HG02970 (cell line): ENCODE results near the gene RCAN1.

Experiments used
- ATAC-seq: cut with Tn5 transposase; IDR thresholded peaks from one replicate; pipeline ENCODE4 v1.9.1; 2021; ENCODE audit warnings: mild to moderate bottlenecking, moderate library complexity, moderate number of reproducible peaks; ENCODE audit not compliant: unreplicated experiment, low FRiP score

The RCAN1 gene

GRCh38 chr21:34602061-34602460 is 12.9 kb downstream of the RCAN1 start:
- ATAC-seq: no peak

GRCh38 chr21:34599534-34600101 is 15.3 kb downstream of the RCAN1 start:
- ATAC-seq: no peak

- ATAC-seq: no peak
These were observed 15.9 kb downstream of the RCAN1 start for GRCh38 chr21:34598931-34599400.

GRCh38 chr21:34597406-34597805 is 17.5 kb downstream of the RCAN1 start:
- no peak for ATAC-seq

- ATAC-seq: no peak
These were observed 18.2 kb downstream of the RCAN1 start for GRCh38 chr21:34596561-34597271.

GRCh38 chr21:34595457-34595856 is 19.5 kb downstream of the RCAN1 start:
- ATAC-seq: no peak

GRCh38 chr21:34594566-34595234 is 20.2 kb downstream of the RCAN1 start:
- no peak for ATAC-seq

- no peak for ATAC-seq
These were observed 20.9 kb downstream of the RCAN1 start for GRCh38 chr21:34593954-34594531.

- ATAC-seq: no peak
These were observed 21.5 kb downstream of the RCAN1 start for GRCh38 chr21:34593423-34593822.

- ATAC-seq: no peak
These were observed 22.6 kb downstream of the RCAN1 start for GRCh38 chr21:34592120-34592955.

GRCh38 chr21:34590520-34590919 is 24.4 kb downstream of the RCAN1 start:
- no peak for ATAC-seq

GRCh38 chr21:34589511-34590282 is 25.2 kb downstream of the RCAN1 start:
- ATAC-seq: no peak

- ATAC-seq: no peak
These were observed 30.9 kb downstream of the RCAN1 start for GRCh38 chr21:34583926-34584563.

GRCh38 chr21:34582506-34583150 is 32.3 kb downstream of the RCAN1 start:
- ATAC-seq: no peak

GRCh38 chr21:34580181-34580700 is 34.7 kb downstream of the RCAN1 start:
- no peak for ATAC-seq

GRCh38 chr21:34579411-34579810 is 35.5 kb downstream of the RCAN1 start:
- ATAC-seq: no peak

- no peak for ATAC-seq
These were observed 38.8 kb downstream of the RCAN1 start for GRCh38 chr21:34576041-34576511.
